GM19468 (cell line): ENCODE results near the gene AXDND1.
"Not testable (repeated sequence)": the region's sequence is repeated elsewhere in the genome, so short reads cannot be mapped to it uniquely, and the experiment has no call there.

Source experiments
- ATAC-seq: cut with Tn5 transposase; IDR thresholded peaks from one replicate; pipeline ENCODE4 v1.9.1; 2021; ENCODE audit warnings: mild to moderate bottlenecking, moderate library complexity, moderate number of reproducible peaks; ENCODE audit not compliant: unreplicated experiment; ENCODE audit errors: extremely low read depth

Gene AXDND1

GRCh38 chr1:179459606-179460206 is 93.9 kb downstream of the AXDND1 start:
- not testable (repeated sequence) for ATAC-seq

DNA sequence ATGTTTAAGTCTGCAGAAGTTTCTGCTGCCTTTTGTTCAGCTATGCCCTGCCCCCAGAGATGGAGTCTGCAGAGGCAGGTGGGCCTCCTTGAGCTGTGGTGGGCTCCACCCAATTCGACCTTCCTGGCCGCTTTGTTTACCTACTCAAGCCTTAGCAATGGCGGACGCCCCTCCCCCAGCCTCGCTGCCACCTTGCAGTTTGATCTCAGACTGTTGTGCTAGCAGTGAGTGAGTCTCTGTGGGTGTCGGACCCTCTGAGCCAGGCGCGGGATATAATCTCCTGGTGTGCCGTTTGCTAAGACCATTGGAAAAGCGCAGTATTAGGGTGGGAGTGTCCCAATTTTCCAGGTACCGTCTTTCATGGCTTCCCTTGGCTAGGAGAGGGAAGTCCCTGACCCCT is 99.9 kb downstream of the AXDND1 start:
- ATAC-seq: not testable (repeated sequence)

- no peak for ATAC-seq
Measured at GRCh38 chr1:179474713-179475112, 108.9 kb downstream of the AXDND1 start.

GRCh38 chr1:179476484-179476883 is 110.7 kb downstream of the AXDND1 start:
- ATAC-seq: no peak

DNA sequence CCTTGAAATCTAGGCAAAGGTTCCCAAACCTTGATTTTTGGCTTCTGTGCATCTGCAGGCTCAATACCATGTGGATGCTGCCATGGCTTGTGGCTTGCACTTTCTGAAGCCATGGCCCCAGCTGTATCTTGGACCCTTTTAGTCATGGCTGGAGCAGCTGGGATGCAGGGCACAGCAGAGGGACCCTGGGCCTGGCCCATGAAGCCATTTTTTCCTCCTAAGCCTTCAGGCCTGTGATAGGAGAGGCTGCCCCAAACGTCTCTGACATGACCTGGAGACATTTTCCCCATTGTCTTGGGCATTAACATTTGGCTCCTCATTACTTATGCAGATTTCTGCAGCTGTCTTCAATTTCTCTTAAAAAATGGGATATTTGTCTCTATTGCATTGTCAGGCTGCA is 112.6 kb downstream of the AXDND1 start:
- ATAC-seq: no peak

DNA sequence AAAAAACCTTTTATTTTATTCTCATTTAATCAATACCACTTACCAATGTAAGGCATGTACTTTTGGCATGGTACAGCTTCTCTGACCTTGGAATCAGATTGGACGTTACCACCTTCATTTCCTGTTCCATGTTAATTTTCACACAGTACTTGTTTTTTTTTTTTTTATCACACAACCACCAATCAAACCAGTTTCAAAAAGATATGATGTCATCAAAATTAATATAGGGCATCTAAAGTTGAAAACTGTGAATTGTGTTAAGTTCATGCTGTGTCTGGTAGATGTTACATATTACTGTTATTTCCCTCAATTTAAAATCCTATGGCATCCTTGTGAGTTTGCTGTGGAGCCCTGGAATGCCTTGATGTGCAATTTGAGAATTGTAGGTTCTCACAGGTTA is 124.8 kb downstream of the AXDND1 start:
- no peak for ATAC-seq

DNA sequence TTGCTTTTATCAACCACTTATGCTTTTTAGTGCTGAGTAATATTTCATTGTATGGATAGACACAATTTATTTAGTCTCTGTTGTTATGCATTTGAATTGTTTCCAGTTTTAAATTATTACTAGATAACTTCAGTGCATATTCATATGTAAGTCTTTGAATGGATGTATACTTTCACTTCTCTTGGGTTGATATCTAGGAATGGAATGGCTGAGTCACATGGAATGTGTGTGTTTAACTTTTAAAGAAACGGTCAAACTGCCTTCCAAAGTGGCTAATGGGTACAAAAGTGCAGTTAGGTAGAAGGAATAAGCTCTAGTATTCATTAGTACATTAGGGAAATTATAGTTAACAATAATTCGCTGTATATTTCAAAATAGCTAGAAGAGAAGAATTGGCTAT is 127.6 kb downstream of the AXDND1 start:
- ATAC-seq: no peak

- no peak for ATAC-seq
Measured at GRCh38 chr1:179506199-179506598, 140.4 kb downstream of the AXDND1 start.

GRCh38 chr1:179509384-179509783 is 143.6 kb downstream of the AXDND1 start:
- no peak for ATAC-seq

GRCh38 chr1:179510038-179510437 is 144.3 kb downstream of the AXDND1 start:
- peak; percentile 91 for ATAC-seq

DNA sequence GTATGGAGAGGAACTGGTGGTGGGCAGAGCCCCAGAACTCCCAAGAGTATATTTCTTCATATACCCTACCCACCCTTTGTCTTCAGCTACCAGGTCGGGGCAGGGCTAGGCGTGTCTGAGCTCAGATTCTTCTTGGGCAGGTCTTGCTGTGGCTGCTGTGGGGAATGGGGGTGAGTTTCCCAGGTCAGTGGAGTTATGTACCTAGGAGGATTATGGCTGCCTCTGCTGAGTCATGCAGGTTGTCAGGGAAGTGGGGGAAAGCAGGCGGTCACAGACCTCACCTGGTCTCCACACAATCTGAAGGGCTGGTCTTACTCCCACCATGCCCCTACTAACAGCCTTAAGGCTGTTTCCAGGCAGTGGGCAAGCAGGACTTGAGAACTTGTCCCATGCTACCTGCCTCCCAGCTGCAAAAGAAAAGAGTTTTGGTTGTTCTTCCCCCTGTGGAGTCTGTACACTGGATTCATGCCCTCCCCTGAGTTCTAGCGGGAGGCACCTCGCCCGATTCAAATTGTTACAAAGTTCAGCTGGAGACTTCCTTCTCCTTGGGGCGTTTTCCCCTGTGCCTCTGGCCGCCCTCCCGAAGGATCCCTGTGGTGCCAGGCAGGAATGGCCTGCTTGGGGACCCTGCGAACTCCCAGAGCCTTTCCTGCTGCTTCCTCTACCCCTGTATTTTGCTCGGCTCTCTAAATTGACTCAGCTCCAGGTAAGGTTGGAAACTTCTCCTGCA is 151.4 kb downstream of the AXDND1 start:
- no peak for ATAC-seq

DNA sequence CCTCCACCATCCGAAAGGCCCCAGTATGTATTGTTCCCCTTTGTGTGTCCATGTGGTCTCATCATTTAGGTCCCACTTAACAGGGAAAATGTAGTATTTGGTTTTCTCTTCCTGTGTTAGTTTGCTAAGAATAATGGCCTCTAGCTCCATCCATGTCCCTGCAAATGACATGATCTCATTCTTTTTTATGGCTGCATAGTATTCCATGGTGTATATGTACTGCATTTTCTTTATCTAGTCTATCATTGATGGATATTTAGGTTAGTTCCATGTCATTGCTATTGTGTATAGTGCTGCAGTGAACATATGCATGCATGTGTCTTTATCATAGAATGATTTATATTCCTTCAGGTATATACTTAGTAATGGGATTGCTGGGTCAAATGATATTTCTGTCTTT is 152.8 kb downstream of the AXDND1 start:
- ATAC-seq: not testable (repeated sequence)

DNA sequence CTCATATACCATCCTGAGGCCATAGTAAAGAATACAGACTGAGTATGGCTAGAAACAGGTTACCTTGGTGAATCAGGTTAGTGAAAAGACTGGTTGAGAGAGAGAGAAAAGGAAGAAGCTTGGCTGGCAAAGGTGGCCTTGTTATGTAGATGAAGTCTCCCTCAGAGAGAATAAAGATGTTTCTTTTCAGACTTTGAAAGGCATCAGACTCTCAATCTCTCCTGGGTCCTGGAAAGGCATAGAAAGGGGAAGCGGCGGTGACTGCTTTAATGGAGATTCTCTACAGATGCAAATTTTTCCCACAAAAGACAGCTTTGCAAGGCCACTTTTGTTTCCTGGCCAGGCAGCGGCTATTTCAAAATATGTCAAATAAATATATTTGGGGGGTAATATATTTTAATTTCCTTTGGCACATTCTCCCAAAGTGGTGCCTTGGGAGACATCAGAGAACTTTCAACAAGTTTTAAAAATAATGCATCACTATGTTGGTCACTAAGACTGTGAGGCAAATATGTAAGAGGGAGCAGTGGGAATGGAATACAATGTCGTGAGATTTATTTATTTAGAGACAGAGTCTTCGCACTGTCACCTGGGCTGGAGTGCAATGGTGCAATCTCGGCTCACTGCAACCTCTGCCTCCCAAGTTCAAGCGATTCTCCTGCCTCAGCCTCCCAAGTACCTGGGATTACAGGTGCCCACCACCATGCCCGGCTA is 163.9 kb downstream of the AXDND1 start:
- ATAC-seq: no peak

DNA sequence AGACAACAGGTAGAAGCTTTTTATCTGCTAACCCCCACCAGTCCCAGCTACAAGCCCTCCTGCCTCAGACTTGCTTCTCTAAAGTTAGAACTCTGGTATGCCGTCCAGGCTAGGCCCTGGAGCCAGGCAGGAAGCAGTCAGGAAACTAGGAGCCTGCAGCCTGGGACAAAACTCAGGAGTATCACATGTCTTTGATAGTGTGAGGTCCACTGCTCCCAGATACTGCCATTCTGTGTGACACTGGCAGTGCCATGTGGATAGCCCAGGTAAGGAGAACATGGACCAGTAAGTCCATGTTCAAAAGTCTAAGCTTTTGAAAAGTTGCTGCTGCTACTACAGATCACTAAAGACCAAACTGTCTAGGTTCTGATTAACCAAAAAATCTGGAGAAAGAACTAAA is 164.6 kb downstream of the AXDND1 start:
- ATAC-seq: no peak

DNA sequence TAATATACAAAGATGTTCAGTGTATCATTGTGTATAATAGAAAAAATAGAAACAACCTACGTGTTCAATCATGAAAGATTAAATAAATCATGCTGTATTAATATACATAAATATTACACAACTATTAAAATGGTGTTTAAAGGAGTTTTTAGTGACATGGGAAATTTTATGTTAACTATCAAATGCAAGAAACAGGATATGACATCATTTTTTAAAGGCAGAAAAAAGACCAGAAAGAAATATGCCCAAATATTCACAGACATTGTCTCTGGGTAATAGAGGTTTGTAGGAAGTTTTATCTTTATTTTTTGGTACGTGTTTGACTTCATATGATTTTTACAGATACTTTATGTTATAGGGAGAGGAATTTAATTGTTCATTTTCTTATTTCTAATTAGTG is 176.0 kb downstream of the AXDND1 start:
- ATAC-seq: no peak

- no peak for ATAC-seq
Measured at GRCh38 chr1:179545321-179545720, 179.6 kb downstream of the AXDND1 start.

DNA sequence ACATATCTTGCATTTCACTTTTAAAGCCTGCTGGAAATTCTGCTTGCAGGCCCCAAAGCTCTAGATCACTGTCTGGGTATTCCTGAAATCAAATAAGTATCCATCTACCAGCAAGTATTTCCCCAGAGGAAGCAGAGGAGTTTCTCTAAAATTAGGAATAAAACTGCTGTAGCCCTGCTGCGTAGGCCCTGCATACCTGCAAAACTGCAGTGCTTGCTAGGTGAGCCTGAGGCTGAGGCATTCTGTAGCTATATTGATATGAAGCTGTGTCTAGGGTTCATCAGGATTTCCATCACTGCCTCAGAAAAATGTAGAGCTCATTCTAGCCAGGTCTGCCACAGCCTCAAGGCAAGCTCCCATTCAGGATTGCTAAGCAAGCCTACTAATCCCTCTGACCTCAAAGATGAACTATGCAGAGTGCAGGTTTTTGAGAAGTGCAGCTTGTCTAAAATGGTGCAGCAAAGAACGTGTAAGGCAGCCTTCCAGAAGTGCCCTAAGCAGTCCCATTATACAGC is 181.3 kb downstream of the AXDND1 start:
- ATAC-seq: no peak

GRCh38 chr1:179548666-179549367 is 183.0 kb downstream of the AXDND1 start:
- no peak for ATAC-seq

DNA sequence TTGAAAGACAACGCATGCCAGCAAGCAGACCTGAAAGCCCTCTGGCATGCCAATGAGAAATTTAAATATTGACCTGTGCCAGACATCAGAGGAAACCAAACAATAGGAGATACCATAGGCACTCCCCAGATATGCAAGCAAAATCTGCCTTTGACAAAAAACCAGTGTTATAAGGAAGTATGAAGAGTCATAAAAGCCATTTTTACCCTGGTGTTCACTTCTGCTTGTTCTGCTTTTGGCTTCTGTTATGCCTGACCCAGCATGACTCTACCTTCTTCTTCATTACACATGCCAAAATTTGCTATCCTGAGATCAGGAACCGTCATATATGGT is 183.6 kb downstream of the AXDND1 start:
- ATAC-seq: no peak

DNA sequence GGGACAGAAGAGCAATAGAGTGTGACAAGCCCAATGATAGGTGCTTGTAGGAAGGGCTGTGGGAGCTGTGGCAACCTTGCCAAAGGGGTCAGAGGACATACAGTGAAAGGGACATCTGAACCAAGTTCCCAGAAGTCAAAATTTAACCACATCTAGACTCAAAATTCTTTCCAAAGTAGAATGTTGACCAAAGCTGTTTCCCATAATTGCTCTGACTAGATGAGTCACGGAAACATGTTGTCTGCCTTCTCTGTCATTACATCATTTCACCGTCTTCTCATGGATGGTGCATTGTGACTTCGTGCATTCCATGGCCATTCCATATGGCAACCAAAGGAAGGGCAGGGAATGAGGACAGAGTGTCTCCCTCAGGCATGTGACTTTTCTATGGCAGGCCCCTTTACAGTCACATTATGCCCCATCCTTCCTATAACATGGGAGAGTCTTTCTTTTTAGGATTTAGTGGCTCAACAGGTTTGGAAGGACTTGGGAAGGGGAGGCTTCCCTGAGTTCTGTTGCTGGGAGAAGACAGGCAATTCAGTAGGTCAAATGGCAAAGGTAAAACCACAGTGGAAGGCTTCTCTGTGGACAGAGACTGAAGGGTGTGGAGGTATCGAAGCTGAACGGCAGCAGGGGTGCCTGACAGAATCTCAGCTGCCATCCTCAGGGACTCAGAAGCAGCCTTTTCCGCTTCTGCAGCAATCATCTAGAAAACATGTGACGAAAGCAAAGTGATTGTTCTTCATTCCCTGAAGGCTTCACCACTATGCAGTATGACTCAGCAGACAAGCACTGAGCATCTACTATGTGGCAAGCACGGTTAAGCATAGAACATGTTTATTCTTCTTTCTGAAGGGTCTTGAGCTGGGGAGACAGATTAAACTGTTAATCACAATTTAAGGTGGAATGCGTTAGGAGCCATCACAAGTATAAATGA is 185.2 kb downstream of the AXDND1 start:
- ATAC-seq: no peak
